ENCODE data around the gene LRIG1.

- TF ChIP-seq CTCF (IDR thresholded peaks at IDR 0.05) (no peak), EP300 (IDR thresholded peaks at IDR 0.05) (no peak), POLR2A (IDR thresholded peaks at IDR 0.05; ENCODE audit: low read depth) (no peak), POLR2AphosphoS5 (IDR thresholded peaks at IDR 0.05) (no peak)
These were observed 86.0 kb downstream of the LRIG1 start for GRCh38 chr3:66414846-66415245.
